GM19025 (cell line): ENCODE results near the gene ATP10A.

Source experiments
- ATAC-seq: cut with Tn5 transposase; IDR thresholded peaks from one replicate; pipeline ENCODE4 v1.9.1; 2021; ENCODE audit warnings: mild to moderate bottlenecking, low read depth, moderate library complexity; ENCODE audit not compliant: unreplicated experiment

ATP10A gene

GRCh38 chr15:25830844-25831451 is 32.2 kb downstream of the ATP10A start:
- no peak for ATAC-seq

- ATAC-seq = no peak
Observed at GRCh38 chr15:25829073-25829472, 34.1 kb downstream of the ATP10A start.

GRCh38 chr15:25825207-25825606 is 37.9 kb downstream of the ATP10A start:
- ATAC-seq = no peak

- ATAC-seq = no peak
Observed at GRCh38 chr15:25824618-25825017, 38.5 kb downstream of the ATP10A start.

GRCh38 chr15:25812845-25813244 is 50.3 kb downstream of the ATP10A start:
- no peak for ATAC-seq

- no peak for ATAC-seq
Observed at GRCh38 chr15:25812073-25812472, 51.1 kb downstream of the ATP10A start.

GRCh38 chr15:25811481-25811906 is 51.6 kb downstream of the ATP10A start:
- ATAC-seq = no peak

- no peak for ATAC-seq
Observed at GRCh38 chr15:25810631-25811091, 52.5 kb downstream of the ATP10A start.

- ATAC-seq = no peak
Observed at GRCh38 chr15:25810154-25810553, 53.0 kb downstream of the ATP10A start.

- no peak for ATAC-seq
Observed at GRCh38 chr15:25807063-25807462, 56.1 kb downstream of the ATP10A start.

GRCh38 chr15:25805031-25805430 is 58.1 kb downstream of the ATP10A start:
- no peak for ATAC-seq

GRCh38 chr15:25804451-25804850 is 58.7 kb downstream of the ATP10A start:
- no peak for ATAC-seq

- ATAC-seq = no peak
Observed at GRCh38 chr15:25803541-25803940, 59.6 kb downstream of the ATP10A start.

GRCh38 chr15:25803036-25803435 is 60.1 kb downstream of the ATP10A start:
- no peak for ATAC-seq

GRCh38 chr15:25802285-25802830 is 60.8 kb downstream of the ATP10A start:
- ATAC-seq = no peak

- no peak for ATAC-seq
Observed at GRCh38 chr15:25801586-25802284, 61.4 kb downstream of the ATP10A start.

- no peak for ATAC-seq
Observed at GRCh38 chr15:25800761-25801515, 62.2 kb downstream of the ATP10A start.

GRCh38 chr15:25799906-25800700 is 63.0 kb downstream of the ATP10A start:
- ATAC-seq = no peak

GRCh38 chr15:25797936-25798901 is 64.9 kb downstream of the ATP10A start:
- ATAC-seq = no peak
